NK-92 (cell line): Measurements from ENCODE around the gene CDH11.

Experiments used
- DNase-seq: peaks from one replicate; lab custom pipeline; 2025; ENCODE audit not compliant: unreplicated experiment; lab: John Stamatoyannopoulos, UW

CDH11 gene

DNA sequence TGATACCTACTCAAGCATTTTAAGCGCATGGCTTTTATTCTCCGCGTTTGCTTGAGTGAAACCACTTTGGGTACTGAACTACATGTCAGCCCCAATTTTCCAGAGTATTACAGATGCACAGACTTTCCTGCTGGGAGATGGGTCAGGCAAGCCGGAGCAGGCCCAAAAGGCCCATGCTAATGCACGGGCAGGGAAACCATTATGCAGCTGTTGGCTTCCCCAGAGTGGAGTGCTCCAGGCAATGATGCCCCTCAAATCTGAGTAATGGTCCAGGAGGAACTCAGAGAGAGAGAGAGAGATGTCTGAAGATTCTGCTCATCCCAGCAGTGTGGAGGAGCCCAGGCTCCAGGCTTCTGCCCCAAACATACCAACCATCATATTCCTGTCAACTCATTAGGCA, 80.2 kb downstream of the CDH11 start:
- no peak for DNase-seq

DNA sequence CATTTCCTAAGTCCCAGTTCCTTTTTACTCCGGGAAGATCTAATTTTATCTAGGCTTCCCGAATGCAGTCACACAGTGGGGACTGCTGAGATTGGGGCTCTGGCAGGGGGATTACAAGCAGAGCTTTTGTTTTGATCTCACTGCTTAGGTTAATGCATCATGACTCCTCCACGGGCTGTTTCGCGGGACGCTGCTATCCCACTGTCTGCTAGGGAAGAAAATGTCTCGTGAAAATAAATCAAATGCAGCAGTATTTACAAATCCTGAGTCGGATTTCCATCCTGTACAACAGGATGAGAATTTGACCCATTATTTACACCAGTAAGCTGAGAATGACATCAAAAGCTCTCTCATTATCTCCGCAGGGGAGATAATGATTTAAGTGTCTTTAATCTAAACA, 83.8 kb downstream of the CDH11 start:
- no peak for DNase-seq

DNA sequence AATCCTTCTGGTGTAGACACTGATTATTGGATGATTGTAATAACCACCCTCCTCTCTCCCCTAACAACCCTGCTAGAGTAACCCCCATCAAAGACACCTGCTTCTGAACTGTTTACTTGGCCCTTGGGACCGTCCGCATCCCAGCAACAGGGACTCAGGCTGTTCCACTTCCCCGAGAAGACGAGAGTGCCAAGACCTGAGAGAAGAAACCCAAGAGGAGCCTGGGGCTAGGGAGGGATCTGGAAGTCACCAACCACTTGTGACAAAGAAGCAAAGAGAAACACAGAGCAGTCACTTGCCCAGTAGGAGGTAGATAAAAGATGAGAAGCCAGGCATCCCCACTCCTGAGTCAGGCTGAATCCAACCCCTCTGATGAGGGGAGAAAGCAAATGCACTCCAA, 84.3 kb downstream of the CDH11 start:
- DNase-seq: no peak

DNA sequence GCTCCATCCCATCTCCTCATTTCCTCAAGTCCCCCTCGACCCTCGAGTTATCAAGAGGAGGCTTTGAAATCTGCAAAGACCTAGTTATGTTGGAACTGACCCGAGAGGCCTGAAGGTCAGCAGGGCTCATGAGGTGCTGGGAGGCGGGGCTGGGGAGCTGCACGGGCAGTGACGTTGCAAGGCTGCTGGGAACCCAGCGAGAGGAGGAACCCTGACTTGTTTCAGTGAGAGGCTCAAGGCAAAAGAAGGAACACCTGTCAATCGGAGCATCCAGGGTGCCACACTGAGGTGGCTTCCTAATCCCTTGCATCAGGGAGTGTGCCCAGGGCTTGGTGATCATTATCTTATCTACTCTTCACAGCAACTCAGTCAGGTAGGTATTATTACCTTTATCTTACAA, 86.9 kb downstream of the CDH11 start:
- no peak for DNase-seq

DNA sequence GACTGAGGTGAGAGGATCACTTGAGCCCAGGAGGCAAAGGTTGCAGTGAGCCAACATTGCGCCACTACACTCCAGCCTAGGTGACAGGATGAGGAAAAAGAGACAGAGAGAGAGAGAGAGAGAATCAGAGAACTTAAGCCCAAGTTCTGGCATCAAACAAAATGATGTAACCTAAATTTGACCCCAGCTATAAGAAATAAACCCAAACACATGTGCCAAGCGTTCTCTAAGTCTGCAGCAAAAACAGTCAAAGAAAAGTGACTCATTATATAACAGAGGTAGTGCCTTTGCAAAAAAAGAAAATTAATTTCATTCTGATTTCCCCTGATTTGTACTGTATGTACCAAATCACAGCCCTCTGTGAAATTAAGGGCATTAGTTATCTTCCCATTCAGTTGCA, 89.5 kb downstream of the CDH11 start:
- no peak for DNase-seq

DNA sequence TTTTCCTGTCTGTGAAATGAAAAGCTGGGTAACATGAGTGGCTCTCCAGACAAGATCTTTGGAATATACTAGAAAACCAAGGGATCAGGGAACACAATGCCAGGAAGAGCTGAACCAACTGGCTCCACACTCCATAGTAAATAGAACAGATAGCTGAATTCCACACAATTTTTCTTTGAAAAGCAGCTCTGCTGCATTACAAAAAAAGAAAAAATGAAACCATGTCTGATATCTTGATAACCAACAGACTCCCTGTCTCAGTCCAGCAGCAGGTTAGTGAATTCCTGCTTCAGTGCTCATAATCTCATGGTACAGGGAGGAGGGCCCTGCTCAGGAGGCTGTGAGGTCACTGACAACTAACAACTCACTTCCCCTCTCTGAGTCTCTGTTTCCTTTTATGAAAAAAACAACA, 97.1 kb downstream of the CDH11 start:
- no peak for DNase-seq

DNA sequence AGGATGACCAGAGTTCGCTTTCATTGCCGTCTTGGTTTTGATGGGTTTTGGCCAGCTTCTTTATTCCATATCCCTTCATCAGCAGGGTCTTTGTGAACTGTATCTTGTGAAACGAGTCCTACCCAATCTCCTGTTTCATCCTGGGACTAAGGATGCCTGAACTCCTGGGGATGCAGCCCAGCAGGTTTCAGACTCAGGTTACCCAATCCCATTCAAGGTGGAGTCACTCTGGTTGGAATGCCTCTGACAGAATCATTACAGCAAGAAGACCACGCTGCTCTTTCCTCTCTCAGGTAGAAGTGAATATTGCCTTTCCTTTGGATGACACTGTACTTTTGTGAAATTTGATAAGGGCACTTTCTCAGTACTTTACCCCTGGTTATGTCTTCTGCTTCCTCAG, 98.1 kb downstream of the CDH11 start:
- no peak for DNase-seq

DNA sequence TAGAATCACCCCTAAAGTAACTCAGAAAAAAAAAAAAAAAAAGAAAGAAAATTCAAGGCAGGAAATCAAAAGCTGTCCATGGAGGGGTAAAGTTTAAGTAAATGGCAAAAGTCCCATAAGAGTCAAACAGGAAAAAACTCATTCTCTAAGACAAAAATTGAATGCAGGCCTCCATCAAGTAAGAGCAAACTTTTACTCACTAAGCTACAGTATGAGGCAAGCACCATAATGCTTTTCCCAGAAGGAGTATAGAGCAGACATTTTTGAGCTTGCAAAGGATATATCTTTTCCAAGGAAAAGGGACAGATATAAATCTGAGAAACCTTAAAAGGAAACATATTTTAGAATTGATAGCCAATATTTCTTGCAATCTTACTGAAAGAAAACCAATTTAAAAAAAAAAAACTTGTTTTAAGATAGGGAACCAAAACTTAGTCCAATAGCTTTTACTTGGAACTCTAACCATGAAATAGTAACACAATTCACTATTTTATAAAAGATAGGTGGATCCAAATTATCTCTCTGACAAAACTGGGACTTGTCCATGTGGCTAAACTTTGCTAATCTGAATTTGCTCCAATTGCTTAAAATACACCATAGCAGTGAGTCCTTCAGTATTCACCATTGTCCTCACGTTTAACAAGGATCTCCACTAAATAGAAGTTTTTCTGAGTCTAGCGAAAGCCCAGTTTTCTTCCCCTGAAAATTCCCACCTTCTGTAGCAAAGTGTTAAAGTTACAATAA, 99.8 kb downstream of the CDH11 start:
- no peak for DNase-seq

DNA sequence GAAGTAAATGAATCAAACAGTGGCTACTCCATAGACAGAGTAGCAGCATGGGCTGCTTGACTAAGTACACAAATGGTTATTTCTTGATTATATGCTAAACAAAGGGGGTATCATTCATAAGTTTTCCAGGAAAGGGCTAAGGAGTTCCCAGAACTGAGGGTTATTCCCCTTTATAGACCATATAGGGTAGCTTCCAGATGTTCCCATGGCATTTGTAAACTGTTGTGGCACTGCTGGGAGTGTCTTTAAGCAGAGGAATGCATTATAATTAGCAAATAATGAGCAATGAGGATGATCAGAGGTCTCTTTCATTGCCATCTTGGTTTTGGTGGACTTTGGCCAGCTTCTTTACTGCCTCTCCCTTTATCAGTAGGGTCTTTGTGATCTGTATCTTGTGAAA, 105.1 kb downstream of the CDH11 start:
- no peak for DNase-seq

DNA sequence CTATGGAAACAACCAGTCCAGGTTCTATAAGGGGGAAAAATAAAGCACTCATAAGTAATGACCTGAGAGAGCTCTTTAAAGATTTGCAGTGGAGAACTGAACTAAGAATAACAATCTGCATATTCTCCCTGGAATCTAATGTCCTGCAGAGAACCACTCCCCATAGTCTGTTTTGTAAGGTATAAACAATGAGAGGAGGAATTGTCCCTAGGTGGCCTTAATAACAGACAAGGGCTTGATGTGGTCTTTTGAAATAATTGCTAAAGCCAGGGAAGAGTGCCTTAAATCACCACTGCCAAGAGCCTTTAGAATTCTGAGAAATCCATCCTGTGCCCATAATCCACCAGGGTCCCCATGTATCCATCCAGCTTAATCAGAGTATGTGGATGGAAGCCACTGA, 106.3 kb downstream of the CDH11 start:
- DNase-seq: no peak

DNA sequence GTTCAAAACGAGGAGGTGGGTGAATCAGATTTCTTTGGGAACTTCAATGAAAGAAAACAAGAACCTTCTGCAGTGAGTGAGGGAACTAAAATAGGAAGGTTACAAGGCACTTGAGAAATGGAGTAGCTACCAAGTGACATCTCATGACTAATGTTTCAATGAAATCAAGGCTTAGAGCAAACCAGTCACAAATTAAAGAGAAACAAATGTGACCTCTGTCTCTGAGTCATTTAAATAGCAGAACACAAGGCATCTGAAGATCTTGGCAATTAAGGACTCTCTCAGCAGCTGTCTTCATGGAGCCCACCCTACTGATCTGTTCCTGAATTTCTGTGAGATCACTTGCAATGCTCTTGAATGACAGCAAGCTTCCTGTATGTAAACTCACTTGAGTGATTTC, 109.5 kb downstream of the CDH11 start:
- DNase-seq: no peak

DNA sequence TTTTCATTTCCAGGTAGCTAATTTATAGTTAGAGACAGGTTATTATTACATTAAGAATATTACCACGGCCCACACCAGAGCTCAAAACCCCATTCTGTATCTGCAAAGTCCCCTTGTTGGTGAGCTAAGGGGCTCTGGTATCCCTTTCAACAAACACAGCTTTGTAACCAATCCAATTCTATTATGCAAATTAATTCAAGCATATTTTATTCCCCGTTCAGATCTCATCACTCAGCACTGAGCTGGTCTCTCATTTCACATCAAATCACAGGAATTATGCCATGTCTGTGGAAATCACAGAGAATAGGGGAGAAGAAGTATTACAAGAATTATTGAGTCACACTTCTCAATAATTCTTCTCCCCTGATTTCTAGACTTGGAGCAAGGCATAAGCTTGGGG, 111.7 kb downstream of the CDH11 start:
- no peak for DNase-seq

DNA sequence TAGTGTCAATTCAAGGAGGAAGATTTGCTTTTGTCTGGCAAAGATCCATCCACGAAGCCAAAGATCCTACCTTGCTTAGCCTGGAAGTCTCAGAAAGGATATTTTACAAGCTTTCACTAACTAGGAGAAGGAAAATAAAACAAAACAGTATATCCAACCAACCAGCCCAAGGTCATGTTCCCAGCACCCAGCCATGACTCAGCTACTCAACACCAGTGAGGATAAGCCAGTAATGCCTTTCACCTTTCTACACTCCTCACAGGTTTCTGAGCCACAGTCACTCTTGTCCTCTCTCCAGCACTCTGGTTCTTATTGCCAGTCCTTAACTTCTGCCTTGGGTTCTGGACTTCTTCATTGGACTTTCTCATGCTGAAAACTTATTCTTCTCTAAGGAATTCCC, 116.2 kb downstream of the CDH11 start:
- DNase-seq: no peak

DNA sequence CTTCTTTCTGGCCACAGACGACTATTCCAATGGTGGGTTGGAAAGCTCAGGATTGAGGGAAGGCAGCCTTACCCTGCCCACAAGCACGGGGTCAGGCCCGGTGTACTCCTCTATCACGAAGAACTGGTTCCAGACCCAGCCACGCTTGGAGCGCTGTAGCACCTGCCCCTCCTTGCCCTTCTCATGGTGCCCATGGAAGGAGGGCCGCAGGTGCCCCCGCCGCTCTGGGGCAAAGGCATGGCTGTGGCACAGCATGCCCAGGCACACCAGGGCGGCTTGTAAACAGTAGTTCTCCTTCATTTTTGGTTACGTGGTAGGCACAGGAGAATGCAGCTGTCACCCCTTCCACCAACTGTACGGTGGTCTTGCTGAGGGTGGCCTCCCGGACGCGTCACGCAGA, 117.3 kb downstream of the CDH11 start:
- DNase-seq: no peak

DNA sequence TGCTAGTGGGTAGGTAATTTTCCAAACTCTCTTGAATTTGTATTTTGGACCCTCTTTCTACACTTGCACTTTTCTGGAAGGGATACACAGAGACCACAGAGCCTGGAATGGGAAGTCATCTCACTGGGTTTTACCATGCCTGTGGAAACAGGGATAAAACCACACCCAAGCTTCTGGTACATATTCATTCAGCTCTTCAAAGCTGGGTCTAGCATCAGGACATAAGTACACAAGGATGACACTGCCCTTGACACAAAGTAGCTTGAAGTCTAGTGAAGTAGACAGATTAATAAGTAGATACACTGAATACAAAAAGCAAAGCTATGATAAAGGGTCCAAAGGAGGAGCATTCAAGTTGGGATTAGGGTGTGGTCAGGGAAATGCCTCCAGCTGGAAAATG, 118.2 kb downstream of the CDH11 start:
- DNase-seq: no peak

DNA sequence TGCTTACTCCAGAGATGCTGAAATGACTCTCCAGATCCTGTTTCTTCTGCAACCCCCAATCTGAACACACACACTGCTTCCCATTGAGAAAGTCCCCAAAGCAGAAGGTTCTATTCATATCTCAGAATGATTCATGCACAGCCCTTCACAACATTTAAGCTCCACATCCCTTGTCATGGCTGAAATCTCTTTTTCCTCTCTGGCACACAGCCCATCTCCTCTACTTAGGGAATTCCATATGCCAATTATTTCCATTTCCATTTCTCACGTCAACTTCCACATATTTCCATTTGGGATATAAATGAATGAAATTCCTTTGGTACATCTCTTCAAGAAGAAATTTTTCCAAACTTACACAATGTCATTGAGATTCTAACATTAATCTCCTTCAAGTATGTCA, 119.6 kb downstream of the CDH11 start:
- DNase-seq: no peak

DNA sequence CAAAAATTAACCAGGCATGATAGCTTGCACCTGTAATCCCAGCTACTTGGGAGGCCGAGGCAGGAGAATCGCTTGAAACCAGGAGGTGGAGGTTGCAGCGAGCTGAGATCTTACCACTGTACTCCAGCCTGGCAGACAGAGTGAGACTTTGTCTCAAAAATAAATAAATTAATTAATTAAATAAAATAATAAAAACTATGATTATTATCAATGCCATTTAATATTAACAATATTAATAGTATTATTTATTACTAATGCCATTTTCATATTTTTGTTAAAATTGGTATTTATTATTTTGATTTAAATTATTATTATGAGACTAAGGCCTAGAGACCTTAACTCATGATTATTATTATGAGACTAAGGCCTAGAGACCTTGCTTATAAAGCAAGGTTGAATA, 121.2 kb downstream of the CDH11 start:
- DNase-seq: no peak

DNA sequence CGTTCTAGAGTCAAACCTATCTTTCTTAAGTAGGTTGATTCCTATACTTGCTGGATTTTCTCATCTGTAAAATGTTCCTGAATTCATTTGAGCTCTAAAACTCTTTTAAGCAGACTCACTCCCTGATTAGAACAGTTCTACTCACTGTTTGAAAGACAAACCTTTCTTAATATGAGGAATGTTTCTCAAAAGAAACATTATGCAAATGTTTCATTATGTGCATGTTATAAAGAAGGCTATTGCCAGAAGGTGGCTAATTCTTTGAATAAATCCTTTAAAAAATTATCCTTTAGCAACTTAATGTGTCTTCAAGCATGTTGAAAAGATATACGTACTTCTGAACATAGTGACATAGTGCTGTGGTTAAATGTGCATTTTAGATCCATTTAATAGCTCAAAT, 124.1 kb downstream of the CDH11 start:
- DNase-seq: no peak

DNA sequence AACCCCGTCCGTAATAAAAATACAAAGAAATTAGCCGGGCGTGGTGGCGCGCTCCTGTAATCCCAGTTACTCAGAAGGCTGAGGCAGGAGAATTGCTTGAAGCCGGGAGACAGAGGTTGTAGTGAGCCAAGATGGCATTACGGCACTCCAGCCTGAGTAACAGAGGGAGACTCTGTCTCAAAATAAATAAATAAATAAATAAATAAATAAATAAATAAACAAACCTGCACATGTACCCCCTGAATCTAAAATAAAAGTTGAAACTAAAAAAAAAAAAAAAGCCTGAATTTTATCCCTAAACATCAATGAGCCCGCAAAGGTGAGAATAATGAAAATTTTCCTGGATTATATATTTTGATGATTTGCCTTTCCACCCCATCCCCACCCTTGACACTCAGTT, 124.7 kb downstream of the CDH11 start:
- DNase-seq: no peak

DNA sequence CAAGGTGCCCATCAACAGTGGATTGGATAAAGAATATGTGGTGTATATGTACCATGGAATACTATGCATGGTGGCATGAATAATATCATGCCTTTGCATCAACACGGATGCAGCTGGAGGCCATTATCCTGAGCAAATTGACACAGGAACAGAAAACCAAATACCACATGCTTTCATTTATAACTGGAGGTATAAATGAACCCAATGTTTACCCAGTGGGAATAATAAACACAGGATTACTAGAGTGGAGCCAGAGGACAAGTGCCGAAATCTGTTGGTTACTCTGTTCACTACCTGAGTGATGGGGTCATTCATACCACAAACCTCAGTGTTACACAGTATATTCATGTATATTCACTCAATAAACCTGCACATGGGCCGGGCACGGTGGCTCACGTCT, 125.2 kb downstream of the CDH11 start:
- DNase-seq: no peak

DNA sequence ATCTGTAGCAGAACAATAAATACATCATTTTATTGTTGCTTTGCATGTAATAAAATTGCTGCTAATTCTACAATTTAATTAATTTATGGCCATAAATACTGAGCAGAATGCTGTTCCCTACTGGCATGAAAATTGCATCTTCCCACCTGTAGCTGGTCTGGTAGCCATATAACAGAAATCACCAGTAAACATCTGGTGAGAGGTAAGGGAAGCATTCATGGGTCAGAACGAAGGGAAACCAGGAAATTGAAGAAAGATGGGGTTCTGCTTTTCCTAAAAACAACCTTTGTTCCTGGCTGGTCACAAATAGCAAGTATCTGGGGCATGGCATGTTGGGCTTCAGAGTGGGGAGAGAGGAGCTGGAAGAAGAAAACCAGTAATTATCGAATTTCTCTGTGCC, 128.4 kb downstream of the CDH11 start:
- no peak for DNase-seq

DNA sequence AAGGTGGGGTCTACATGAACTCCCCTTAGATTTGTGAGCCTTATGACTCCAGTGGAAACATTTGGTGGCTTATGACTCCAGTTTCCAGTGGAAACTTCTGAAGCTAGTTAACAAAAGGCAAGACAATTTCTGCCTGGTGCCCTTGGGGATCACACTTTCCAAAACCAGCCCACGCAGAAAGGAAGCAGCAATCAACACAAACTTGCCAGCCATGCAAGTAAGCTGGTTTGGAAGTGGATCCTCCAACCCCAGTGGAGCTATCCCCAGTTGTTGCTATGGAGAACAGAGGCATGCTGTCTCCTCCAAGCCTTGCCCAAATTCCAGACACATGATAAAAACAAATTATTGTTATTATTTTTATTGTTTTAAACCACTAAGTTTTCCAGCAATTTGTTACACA, 130.9 kb downstream of the CDH11 start:
- DNase-seq: no peak

DNA sequence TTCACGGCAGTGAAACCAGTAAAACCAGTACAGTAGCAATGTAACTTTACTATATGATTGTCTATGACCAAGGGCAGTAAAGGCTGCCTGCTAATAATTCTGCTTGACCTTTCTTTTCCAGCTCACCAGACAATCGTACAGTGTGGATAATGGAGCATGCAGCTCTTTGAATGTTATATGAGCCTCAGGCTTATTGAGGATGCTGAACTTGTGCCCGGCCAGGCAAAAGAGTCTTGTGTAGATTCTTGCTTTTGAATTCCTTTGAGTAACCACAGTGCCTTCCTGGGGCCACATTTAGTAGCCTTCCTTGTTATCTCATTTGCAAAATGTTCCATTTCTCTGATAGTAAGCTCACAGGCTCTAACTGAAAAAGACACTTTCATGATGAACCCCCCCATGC, 131.8 kb downstream of the CDH11 start:
- no peak for DNase-seq

DNA sequence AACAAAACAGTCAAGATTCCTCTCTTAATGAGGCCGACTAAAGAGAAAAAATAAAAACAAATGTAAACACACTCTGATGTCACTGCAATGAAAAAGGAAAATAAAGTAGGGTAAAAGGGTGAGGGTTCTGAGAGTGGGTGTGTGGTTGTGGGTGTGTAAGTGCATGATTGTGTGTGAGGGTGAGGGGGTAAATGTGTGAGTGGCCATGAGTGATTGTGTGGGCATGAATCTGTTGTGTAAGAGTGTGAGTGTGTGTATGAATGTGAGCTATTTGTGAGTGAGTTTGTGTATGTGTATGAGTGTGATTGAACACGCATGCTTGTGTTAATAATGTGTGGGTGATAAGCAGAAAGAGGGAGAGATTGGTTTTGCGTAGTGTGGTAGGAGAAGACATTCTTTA, 132.8 kb downstream of the CDH11 start:
- no peak for DNase-seq
